Fibroblast of the aortic adventitia (primary cell): Measurements from ENCODE around the gene CXCR3. TPM values are rescaled to one million over a fixed set of nuclear protein-coding genes. Genes with fewer than 3 reads are reported as not detected.

Experiments
- DNase-seq: peaks from one replicate; pipeline ENCODE4 v3.0.0-alpha.2; 2010; ENCODE audit warnings: low read depth
- H3K4me3 ChIP-seq: 2 replicates; pipeline ENCODE4 v1.5.1; 2011; ENCODE audit warnings: low read depth, mild to moderate bottlenecking, control low read depth, low read length, moderate library complexity
- CTCF ChIP-seq: IDR thresholded peaks from 2 replicates; pipeline ENCODE4 v1.5.1; 2011; ENCODE audit warnings: mild to moderate bottlenecking, low read length, control low read depth, inconsistent platforms; ENCODE audit not compliant: insufficient read depth
- total RNA-seq: library from RNA; depleted of rRNA; stranded (reverse); fragments of >200 nt; gene quantifications from 2 replicates; pipeline ENCODE4 v1.2.3, GENCODE V29; 2012; ENCODE audit warnings: low replicate concordance

Gene CXCR3
- total RNA-seq, 1 donor: not detected

- no peak overlapping the region for H3K4me3 ChIP-seq
- no peak for DNase-seq
- TF ChIP-seq CTCF: no peak
Observed at GRCh38 chrX:71636438-71637252, 18.3 kb upstream of the CXCR3 start.

- DNase-seq: no peak
- TF ChIP-seq CTCF: no peak
- no peak overlapping the region for H3K4me3 ChIP-seq
Observed at GRCh38 chrX:71634366-71634765, 16.1 kb upstream of the CXCR3 start.

- TF ChIP-seq CTCF: no peak
- no peak overlapping the region for H3K4me3 ChIP-seq
- DNase-seq: no peak
Observed at GRCh38 chrX:71632923-71633657, 14.8 kb upstream of the CXCR3 start.

- no peak for TF ChIP-seq CTCF
- H3K4me3 ChIP-seq: no peak overlapping the region
- no peak for DNase-seq
Observed at GRCh38 chrX:71629467-71629866, 11.2 kb upstream of the CXCR3 start.

GRCh38 chrX:71627588-71628404 lies 9.5 kb upstream of the CXCR3 start:
- no peak for DNase-seq
- no peak for TF ChIP-seq CTCF

GRCh38 chrX:71626576-71626975 lies 8.3 kb upstream of the CXCR3 start:
- DNase-seq: no peak
- no peak for TF ChIP-seq CTCF

More at GRCh38 chrX:71627588-71628404, 9.5 kb upstream of the CXCR3 start:
- H3K4me3 ChIP-seq: no peak overlapping the region

More at GRCh38 chrX:71626576-71626975, 8.3 kb upstream of the CXCR3 start:
- no peak overlapping the region for H3K4me3 ChIP-seq
